Measurements from ENCODE around the gene STARD3NL.
"Not testable (repeated sequence)": the region's sequence is repeated elsewhere in the genome, so short reads cannot be mapped to it uniquely, and the experiment has no call there.

STARD3NL gene

DNA sequence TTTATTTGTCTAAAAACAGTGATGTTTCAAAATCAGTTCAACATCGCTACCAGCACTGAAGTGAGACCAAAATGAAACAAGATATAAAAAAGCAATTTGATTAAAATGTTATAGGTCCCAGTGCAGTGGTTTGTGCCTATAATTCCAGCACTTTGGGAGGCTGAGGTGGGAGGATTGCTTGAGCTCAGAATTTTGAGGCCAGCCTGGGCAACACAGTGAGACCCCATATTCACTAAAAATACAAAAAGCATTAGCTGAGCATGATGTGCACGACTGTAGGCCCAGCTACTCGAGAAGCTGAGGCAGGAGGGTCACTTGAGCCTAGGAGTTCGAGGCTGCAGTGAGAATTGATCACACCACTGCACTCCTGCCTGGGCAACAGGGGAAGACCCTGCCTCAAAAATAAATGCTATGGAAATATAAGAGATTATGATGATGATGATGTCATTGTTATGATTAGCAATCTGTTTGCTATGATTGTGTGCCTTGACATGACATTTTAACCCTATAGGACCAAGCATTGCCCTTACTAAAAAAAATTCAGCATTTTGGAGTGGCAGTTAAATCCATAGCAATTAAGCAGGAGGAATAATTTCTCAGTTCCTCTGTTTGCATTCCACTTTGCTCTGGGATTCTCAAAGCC is 91.8 kb downstream of the STARD3NL start:
- DNase-seq: not testable (repeated sequence)

DNA sequence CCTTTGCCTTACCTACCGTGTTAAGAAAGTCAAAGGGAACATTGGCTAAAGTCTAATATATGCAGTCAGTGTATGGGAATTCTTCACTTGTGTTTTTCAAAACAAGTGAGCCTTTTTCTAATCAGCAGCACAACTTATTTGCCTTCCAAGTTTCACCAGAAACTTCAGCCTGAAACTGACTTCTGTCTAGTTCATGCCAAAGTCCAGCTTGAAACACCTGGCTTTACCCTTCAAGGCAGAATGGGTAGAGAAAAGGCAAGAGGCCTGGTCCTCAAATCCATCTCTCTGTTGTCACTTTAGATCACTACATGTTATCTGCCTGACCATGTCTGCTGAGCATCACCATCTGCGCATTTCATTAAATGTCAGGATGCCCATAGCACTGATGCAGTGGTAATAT is 92.4 kb downstream of the STARD3NL start:
- DNase-seq: not testable (repeated sequence)

DNA sequence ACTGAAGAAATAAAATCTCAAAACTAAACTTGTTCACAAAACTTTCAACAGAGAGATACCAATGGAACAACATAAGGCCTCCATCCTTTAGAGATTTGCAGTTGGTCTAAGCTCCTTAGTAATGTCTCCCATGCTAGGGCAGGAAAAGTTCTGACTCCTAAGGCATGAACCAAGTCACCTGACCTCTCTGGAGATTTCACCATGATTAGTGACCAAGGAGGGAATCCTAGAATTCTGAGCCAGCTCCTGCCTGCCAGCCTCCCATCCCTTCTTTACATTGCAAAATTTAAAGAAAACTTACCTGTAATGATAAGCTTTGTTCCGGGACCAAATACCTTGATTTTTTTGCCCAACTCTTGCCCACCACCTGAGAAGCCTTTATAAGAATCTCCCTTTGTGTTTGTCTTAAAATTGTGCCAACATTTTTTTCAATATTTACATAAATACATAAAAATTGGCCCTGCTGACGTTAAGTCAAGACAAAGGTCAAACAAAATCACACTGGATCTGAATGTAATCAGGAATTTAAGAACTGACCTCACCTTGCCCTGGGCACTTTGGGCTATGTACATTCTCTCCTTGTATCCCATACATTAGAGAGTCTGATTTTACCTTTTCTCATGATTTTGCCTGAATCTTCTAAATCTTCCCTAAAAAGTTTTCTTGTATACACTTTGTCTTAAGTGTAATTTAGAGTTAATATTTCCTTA is 95.4 kb downstream of the STARD3NL start, which contains the start of gene TARP:
Gene TARP, minus strand, starts transcription at position 351 of the 710 bp plus-strand sequence.
- DNase-seq: no peak

GRCh38 chr7:38274486-38274885 is 96.4 kb downstream of the STARD3NL start:
- no peak for DNase-seq

DNA sequence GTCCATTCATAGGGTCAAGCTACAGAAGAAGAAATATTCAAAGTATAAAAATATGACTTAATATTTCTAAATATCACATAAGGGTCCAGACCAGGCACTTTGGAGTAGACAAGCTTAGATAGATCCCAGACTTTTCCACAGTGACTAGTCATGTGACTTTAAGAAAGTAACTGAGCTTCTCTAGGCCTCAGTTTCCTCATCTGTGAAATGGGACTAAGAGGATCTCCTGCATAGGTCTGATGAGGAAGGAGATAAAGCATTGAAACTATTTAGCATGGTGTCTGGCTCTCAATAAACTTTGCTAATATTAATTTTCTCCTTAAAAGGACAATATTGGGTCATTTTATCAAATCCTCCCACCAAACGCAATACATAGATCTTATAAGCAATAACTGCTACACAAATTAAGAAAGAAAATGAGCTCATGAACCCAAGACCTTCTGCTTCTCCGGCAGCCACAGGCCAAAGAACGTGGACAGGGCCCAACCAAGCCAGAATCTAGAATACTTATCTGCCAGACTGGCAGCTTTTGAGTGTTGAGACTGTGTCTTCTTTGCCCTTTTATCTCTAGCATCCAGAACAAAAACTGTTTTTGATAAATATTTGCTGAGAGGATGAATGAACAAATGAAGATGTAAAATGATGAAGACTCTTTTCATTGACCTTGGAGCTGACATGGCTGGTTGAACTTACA is 97.0 kb downstream of the STARD3NL start:
- DNase-seq: no peak

DNA sequence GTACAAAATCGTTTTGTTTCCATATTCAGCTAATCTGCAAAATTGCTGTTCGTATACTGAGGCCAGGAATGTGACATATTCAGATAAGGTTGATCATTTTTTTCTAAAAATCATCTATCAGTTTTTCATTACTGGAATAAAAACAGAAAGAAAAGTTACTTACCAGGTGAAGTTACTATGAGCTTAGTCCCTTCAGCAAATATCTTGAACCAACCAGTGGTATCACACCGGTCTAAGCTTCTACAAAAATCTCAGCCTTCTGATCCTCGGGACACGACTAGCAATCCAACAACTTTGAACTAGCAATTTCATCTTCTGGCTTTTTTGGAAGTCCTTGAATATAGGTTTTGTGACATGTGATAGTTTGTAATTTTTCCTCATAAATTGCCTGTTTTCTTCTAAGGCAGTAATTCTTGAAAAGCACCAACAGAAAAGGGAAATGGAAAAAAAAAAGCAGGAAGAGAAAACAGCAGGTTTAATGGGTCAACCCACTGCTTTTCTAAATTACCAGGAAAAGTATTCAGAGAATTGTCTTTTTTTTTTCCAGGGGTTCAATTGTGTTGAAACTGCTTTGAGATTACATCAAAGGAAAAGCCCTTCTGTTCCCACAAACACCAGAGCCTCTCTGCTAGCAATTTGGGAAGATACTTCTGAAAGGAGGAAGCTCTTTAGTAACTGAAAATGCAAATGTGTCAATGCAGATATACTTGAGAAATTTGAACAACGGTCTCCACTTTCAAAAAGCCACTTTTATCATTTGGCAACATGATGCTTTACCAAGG is 98.2 kb downstream of the STARD3NL start:
- no peak for DNase-seq

GRCh38 chr7:38280000-38280399 is 102.0 kb downstream of the STARD3NL start:
- no peak for DNase-seq
